Stimulated activated CD4-positive, alpha-beta T cell treated with anti-CD3 and anti-CD28 coated beads, Interleukin-4, amount 100 ng/mL, for 4 hours (primary cell): ENCODE measurements around the gene SRF.

Source experiments
- DNase-seq, 2 experiments: peaks; one replicate each; pipeline ENCODE4 v3.0.0-alpha.2; 2020

SRF gene

DNA sequence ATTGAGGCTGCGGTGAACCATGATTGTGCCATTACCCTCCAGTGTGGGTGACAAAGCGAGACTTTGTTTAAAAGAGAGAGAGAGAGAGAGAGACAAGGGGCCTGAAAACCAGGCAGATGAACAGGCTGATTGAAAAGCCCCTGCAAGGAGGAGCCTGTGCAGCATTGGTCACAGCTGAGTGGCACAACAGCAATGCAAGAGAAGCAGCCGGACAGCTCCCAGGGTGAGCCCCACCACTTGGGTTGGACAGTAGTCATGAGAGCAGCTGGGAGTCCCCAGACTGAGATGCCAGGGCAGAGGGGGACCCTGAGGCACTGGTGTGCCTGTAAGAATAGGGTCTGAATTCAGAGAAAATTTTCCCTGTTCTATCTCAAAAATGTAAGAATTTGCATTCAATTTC, 48.0 kb downstream of the SRF start:
- no peak for DNase-seq

DNA sequence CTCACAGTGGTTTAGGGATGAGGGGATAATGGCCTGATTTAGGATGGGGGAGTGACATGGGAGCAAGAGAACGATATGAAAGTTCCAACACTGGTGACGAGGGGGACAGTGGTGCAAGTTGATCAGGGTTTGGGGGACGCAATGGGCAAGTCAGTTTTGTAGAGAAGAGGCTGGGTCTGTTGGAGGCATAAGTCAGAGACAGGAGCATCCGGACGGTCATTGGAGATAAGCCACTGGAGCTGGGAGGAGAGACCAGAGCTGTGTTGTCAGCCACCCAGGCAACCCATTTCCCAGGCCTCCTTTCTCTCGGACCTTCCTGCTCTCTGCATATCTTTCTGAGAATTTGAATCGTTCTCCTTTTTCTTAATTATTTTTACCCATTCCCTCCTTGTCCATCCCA, 48.7 kb downstream of the SRF start:
- no peak for DNase-seq

DNA sequence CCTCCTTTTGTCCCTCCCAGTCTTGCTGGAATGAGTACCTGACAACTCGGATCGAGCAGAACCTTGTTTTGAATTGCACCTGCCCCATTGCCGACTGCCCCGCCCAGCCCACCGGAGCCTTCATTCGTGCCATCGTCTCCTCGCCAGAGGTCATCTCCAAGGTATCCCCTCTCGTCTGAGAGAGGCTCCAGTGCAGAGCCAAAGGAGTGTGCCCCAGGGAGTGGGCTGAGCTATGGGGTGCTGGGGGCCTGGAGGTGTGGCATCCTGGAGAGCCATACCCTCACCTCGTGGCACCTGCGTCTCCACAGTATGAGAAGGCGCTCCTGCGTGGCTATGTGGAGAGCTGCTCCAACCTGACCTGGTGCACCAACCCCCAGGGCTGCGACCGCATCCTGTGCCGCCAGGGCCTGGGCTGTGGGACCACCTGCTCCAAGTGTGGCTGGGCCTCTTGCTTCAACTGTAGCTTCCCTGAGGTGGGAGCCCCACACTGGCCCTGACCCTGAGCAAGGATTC, 49.4 kb downstream of the SRF start:
- DNase-seq, result no peak

DNA sequence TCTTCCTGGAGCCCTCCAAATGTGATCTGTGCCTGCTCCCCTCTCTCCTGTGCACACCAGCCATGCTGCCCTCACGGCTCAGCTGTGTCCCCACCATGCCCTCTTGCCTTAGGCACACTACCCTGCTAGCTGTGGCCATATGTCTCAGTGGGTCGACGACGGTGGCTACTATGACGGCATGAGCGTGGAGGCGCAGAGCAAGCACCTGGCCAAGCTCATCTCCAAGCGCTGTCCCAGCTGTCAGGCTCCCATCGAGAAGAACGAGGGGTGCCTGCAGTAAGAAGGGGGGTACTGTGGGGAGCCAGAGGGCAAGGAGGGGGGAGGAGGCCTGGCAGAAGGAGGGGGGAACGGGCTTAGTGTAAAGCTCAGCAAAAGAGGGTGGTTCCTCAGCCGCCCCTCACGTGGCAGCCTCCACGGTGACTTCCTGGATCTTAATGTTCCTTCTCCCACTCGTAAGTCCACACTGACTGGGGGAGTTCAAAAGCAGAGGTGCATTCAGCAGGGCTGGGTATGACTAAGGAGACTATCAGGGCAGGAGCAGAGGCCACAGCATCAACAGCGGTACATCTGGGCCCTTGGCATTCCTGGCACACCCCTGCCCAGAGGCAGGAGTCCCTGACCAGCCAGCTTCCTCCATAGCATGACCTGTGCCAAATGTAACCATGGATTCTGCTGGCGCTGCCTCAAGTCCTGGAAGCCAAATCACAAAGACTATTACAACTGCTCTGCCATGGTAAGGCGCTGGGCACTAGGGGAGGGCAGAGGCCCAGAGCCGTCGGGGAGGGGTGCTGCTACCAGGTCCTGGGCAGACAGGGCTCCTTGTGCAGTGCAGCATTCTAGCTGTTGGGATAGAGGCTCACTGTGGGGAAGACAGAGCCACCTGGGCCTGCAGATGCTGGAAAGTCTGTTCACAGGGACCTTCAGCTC, 50.2 kb downstream of the SRF start:
- peak in 1 of 2 experiments; percentile 23 for DNase-seq

DNA sequence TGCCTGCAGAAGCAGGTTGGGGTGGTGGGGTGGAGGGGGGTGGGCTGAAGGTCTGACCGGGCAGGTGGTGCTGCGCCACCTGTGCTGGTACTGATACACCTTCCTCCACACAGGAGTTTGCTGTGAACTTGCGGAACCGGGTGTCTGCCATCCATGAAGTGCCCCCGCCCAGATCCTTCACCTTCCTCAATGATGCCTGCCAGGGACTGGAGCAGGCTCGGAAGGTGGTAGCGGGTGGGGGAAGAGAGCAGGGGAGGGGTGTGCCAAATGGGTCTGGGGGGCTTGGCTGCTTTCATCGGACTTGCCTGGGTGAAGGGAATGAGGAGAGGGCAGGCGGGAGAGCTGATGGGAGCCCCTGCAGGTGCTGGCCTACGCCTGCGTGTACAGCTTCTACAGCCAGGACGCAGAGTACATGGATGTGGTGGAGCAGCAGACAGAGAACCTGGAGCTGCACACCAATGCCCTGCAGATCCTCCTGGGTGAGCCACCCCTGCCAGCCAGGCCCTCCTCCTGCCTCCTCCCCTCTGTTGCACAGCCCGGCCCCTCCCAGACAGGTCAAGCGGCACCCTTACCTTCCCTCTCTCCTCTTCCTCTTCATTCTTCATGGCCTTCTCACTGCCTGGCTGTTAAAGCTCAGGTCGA, 51.5 kb downstream of the SRF start:
- no peak for DNase-seq

DNA sequence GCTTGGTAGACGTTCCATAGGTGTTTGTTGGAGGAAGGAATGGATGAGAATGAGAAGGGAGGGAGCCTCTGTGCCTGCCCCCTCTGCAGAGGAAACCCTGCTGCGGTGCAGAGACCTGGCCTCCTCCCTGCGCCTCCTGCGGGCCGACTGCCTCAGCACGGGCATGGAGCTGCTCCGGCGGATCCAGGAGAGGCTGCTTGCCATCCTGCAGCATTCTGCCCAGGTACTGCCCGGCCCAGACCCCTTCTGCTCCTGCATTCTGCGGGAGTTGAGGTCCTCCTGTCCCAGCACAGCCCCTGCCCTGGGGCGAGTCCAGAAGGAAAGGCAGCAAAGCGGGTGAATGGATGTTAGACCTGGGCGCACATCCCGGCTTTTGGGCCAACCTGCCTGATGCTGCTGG, 52.1 kb downstream of the SRF start:
- DNase-seq, result no peak

DNA sequence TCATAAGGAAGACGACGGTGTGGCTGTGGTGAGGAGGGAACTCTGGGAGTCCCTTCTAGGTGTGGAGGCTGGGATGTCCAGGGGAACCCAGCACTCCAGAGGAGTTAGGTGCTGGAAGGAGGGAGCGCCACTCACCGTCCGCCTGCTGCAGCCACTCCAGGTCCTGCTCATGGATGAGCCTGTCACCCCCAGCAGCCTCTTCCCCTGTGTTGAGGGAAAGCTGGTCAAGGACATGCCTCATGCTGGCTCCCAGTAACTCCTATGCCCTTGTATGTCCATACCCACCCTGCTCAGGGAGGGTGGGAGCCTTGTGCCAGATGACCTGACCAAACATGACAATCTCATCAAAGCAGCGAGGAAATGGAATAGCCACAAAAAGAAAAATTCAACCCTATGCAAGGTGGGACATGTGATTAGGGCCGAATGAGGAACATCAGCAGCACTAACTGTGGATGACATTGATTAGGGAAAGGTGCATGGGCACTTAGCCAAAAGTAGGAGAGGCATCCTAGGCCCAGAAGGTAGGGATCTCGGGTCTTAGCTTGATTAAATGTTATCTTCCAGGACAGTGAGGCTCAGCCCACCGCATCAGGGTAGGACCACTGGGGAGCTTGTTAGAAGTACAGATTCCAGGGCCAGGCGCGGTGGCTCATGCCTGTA, 55.3 kb downstream of the SRF start:
- no peak for DNase-seq

DNA sequence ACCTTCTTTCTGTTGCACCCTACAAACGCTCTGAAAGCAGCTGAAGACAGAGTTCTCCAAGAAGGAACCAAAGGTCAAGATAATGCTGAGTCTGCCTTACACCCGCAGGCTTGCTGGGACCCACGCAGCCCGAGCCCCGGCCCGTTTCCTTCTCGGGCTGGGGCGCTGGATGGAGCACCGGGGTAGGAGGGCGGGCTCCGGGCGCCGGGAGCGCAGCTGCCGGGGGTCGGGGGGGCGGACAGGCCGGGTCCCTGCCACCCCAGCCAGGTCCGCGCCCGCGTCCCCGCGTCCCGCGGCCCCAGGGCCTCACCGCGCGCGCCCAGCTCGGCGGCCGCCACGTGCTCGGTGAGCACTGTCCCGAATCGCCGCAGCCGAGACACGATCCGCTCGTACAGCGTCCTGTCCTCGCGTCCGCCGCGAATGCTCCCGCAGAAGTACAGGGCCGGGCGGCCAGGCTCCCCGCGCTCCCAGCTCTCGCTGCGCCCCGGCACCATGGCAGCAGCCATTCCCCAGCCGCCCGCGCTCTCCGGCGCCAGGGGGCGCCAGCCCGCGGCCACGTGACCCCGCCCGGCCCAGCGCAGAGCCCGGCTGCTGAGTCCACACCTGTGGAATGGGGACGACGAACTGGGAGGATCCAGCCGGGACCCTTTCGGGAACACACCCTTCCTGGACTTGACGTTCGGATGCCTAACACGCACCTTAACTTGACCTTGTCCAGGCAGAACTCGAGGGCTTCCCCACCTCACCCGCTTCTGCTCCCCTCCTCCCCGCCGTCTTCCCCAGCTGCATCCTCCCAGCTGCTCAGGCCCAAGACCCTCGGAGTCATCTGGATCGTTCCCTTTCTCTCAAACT, 58.1 kb downstream of the SRF start, which contains the start of gene DNPH1:
Gene DNPH1, minus strand, starts transcription at position 531 of the 852 bp plus-strand sequence. Its CDS starts 25 bp downstream, at position 506.
- peak; percentile 72 to 82 for DNase-seq

DNA sequence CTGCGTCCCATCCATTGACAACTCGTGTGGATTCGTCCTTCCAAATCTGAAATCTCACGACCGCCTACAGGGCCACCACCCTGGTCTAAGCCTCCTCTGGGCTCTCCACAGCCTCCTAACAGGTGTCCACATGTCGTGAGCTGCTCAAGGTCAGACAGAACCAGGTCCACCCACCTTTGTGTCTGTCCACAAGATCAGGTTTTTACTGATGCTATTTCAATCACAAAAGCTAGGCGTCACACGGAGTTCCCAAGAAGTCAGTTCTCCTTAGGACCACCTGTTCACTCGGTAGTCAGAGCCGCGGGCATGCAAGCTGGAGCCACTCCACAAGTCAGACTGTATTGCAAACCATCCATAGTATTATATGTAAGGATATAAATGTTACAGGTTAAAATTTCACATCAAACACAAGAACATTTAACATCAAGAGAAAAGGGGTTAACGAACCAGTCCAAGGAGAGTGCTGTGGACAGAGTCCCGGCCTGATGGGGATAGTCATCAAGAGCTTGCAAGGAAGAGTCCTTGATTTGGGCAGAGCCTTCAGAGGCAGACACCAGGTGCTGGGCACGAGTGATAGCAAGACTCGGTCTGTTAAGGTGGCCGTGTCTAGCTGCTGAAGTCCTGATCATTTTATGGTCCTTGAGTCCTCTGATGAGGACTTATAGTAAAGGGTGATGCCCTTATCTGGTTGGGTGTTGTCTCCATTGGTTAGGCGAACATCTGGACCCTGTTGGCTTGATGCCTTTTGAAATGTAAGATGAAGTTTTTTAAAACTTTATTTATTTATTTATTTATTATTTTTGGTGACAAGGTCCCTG, 58.9 kb downstream of the SRF start:
- DNase-seq, result no peak

DNA sequence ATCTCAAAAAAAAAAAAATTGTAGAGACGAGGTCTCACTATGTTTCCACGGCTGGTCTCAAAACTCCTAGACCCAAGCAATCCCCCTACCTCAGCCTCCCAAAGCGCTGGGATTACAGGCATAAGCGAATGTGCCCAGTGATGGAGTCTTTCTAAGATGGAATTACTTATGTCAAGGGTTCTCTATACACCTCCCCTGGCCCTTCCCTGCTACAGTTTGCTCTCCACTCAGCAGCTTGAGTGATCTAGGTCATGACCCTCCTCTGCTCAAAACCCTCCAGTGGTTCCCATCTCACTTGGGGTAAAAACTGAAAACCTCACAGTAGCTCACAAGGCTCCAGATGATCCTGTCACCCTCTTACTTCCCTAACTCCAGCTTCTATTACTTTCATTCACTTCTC, 60.0 kb downstream of the SRF start:
- no peak for DNase-seq
